HG02623 (cell line): ENCODE data around the gene TSPAN7.

Experiments used
- ATAC-seq: cut with Tn5 transposase; IDR thresholded peaks from one replicate; pipeline ENCODE4 v1.9.1; 2021; ENCODE audit warnings: moderate library complexity; ENCODE audit not compliant: unreplicated experiment

TSPAN7 gene

DNA sequence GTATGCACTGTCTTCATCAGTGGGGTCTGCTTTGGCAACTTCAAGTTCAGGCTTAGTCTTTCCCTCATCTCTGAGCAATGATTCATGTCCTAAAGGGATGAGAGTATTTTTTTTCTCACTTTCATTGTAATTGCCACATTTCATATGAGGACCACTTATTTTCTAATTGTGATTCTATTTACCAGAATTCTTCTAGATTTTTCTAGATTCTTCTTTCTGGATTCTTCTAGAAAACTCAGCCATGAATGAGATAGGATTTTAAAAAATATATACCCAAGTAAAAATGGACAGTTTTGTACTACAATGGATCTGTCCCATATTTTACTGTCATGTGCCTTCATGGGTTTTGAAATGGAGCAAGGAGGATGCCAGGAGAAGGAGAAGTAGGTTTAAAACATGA, 78.4 kb downstream of the TSPAN7 start:
- ATAC-seq = no peak

DNA sequence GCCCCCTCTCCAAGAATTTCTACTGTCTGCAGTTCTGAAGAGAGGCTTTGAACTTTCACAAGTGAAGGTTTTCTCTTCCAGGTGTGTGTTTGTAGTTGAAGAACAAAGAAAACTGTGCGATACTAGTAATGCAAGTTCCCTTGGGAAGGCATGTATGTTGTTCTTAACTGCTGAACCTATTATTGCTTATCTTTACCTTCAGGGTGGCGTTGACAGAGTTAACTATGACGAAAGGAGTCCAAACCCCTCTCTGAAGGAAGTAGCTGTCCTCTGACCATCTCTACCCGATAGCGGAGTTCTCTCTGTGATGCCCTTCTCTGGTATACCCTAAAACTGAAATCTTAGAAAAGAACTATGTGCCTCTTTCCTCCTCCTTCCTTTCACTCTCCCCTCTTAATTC, 79.9 kb downstream of the TSPAN7 start:
- ATAC-seq = no peak

DNA sequence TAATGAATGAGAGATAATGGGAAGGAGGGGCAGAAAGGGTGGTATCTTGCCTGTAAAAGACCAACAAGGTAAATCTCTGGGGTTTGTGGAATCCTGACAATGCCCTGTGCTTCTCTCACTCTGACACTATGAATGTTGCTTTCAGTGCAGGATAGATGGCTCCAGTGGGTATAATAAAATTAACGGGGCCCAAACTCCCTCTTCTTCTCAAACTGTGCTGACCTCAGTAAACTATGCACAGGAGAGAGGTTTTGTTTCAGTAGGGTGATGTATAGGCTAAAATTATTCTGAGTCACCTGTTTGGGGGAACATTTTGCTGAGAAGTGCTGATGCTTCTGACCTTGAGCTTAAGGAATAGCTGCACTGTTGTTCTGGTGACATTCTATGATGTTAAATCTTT, 82.6 kb downstream of the TSPAN7 start:
- ATAC-seq = no peak

DNA sequence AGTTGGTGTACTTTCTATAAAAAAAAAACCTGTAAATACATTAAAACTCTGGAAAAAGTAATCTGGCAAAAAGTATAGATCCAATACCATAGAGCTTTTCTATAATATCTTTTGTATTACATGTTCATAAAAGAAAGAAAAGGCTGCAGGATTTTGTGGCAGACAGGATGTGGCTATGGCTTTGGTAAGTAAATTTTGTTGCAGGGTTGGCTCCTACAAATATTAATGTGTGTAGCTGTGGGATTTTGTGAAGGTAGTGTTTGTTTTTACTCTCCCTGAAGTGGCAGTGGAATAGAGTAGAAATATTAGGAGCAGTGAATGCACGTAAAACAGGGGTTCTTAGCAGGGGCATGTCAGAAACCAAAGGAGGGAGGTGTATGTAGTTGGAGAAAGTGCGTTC, 84.8 kb downstream of the TSPAN7 start:
- no peak for ATAC-seq

DNA sequence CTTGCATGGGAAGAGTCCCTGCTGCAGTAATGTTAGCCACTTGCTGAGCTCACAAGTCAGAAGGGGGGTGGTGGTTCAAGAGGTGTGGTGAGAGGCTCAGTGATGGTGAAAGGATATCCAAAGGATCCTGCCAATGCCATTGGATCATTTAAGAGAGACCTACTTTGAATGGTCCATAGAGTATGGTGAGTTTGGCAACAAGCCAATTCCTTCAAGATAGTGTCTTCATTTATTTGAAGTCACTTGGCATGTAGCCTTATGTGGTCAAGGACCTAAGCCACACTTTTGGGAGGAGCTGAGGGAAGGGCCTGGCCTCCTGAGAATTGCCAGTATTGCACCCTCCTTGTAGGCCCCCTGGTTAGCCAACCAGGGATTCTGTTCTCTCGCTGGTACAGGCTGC, 87.9 kb downstream of the TSPAN7 start:
- ATAC-seq = no peak

DNA sequence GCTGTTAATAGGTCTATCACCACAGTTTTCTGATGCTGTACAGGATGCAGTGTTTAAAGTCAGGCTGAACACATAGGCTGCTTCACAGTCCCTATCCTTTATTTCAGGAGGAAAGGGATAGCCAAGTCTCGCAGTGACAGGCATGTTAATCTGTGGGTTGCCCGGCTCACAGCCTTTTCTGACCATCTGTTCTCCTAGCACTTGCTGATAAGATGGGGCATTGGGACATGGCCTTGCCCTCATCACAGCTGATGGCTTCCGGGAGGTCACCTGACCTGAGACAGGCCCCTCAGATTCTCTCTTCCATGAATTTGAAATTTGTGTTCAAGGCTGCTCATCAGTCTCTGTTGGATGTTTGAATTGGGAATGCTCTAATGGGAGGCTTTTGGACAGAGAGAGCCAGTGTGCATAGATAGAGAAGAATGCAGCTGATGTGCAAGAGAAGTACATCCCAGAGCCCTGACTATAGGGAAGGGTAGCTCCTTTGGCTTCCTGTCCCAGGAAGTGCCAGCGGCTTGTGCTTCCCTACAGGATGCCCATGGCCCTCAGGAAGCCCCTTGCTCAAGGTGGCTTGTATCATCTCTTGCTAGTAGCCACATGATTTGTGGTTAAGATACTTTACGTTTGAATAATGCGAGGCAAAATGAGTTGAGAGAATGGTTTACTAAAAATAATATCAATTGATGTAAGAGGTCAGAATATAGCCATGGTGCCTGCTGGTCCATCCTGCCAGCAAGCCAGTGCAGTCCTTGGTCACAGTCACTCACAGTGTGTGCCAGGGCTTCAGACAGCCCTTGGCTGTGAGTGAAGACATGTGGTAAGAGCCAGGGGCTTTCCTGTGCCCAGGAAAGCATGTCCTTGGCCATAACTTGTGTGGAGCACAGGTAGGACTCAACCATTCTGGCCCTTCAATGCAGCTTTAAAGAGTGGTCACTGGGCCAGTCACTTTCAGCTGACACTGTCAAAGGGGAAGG, 88.6 kb downstream of the TSPAN7 start:
- ATAC-seq = no peak

DNA sequence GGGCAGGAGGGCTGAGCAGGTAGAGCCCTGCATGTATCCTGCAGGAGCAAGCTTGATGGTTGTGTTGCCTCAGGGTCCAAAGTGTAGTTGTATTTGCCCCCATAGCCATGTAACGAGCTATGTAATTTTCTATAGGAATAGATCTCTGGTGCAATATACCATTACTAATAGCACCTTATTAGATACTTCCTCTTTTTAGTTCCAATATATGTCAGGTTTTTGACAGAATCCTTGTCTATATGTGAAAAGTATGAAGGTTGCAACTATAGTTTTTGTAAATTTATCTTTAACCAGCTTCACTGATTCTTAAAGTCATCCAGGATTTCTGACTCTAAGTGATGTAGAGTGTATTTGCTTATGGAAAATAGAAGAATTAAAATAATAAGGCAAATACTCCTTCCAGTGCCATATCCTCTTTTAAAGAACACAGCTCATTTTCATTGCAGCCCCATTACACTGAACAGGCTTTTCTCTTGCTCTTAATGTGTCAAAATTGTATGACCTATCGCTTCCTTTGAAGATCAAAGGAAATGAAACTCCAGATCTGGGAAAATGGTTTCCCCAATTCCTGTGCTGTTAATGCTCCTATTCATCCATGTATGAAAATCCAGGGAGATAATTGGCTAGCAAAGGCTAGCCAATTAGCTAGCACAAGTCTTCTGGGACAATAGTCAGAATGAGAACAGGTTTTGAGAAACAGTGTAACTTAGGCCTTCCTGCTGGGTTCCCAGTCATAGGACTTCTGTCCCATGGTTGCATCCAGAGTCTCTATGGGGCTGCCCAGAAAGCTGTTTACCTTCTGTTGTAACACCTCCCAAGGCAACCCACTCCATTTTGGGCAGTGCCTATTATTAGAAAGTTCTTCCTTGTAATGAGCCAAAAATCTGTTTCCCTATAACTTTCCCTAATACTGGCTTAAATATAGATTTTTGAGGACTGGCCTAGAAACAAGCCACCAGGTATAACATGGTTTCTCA, 90.6 kb downstream of the TSPAN7 start:
- no peak for ATAC-seq

DNA sequence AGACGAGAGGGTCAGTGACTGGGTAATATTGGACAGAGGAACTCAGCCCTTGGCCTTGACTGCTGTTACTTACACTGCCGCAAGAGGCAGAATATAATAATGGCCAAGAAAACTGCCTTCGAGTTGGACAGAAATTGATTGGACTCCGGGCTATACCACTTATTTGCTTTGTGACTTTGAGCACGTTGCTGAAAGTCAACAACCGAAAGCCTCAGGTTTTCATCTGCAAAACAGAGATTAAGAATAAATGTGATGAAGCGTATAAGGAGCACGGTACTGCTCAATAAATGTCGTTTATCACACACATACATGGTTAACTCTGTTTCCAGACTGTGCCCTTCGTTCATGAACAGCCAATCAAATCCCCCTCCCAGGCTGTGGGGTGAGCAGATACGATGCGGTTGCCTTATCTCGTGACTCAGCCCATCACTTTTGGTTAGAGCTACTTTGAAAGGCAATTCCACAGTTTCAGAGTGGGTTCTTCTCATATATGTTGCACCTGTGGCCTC, 91.6 kb downstream of the TSPAN7 start:
- no peak for ATAC-seq

DNA sequence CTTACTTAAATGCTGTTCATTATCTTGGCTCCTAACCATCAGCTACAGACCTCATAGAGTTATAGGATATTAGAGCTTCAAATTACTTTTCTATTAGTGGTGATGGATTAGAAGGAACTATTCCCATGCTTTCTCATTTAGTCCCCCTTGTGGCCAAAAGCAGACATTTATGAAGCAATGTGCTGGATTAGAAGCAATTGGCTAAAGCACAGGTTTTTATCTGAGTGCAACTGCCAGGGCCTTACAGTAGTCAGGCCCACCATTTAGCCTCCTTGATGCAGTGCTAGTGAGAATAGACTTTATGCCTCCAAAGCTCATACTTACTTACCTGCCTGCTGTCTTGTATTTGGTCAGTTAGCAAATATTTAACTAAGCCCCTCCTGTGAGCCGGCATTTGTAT, 93.0 kb downstream of the TSPAN7 start:
- no peak for ATAC-seq

DNA sequence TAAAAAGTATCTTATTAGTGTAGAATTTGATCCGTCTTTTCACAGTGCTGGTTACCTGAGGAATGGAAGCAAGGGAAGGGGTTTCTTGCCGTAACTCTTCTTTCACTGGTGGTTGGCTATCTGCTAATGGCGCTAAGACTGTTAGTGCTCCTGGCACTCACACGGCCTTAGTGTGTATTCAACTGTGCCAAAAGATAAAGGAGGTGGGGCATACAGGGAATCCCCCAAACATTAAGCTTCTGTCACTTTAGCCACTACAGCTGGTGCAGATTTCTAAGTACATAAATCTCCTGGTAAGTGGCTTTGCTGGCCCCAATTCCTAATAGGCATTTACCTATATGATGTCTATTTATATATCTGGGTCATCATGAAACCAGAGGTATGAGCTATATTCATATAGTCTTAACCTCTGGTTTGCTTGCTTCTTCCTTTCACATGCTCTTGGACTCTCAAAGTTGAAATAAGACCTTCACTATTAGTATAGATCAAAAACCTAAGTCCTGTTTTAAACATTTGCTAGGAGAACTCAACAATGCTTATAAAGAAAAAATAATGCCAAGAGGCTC, 95.1 kb downstream of the TSPAN7 start:
- no peak for ATAC-seq

DNA sequence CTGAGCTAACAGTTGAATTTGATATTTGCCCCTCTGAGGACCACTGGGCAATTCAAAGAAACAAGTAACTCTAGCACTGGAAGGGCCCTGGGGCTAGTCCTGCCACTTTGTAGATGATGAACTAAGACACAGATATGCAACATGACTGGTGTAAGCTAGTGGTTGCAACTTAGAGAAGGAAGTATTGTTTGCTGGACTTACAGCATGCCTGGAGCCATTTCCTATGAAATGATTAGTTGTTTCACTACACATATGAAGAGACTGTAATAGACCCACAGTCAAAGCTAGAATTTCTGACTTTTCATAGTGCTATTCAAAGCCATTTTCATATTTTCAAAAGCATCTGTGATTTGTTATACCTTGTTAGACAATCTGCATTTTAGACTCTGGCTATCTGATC, 96.2 kb downstream of the TSPAN7 start:
- no peak for ATAC-seq

DNA sequence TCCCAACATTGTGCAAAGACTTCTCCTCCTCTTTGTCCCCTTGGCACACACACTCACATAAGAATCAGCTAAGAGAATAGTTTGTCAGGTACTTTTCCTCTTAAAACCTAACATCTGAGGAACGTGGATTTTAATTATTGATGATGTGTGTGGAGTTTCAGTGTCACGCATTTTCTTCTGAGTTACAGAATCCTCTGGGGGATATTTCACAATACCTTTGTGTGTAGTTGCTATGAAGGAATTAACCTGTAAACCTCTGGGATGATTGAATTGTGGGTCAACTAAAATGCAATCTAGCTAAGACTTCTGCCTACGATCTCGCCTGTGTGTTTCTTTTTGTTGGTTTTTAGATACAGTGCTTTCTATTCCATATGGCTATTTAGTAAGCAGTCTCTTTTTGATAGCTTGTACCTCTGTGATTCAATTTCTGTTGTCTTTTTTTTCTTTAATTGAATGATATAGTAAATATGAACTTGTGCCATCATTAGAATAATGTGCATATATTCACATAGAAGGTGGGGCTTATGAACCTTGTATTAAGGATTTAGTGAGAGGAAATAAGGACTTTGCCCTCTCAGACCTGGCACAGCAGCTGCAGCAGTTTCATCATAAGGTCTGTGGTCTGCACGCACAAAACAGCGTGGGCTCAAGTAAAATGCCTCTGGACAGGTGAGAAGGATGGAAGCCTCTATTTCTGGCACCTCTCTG, 99.2 kb downstream of the TSPAN7 start:
- no peak for ATAC-seq

DNA sequence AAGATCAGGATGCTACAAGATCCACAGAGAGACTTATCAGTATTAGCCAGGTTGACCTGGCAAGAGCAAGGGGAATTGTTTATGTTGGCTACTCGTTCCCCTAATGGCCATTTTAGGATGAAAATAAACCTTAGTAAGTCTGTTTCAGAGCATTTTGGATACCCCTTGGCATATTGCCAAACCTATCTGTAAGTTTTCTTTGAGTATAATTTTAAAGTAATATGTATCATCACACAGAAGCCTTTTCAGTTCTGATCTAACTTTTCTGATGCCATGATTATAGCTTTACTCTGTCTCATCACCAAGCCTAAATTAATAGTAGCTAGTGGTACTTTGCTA, 99.7 kb downstream of the TSPAN7 start:
- no peak for ATAC-seq

DNA sequence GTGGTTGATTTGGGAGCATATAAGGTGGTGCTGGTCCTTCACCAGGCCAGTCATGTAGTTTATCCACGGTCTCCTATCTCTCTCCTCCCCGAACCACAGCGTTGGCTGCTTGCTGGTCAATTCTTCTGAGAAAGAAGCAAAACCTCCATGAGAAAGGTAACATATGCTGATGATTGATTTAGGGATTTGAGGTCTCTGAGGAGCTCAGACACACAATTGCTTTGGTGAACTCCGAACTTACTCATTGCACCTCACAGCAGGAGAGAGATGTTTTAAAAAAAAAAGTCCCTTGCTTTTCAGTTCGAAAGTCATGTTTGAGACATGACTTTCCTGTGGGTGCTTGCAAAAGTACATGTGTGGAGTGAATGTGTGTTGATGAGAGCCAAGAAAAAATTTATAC, 100.2 kb downstream of the TSPAN7 start:
- no peak for ATAC-seq

DNA sequence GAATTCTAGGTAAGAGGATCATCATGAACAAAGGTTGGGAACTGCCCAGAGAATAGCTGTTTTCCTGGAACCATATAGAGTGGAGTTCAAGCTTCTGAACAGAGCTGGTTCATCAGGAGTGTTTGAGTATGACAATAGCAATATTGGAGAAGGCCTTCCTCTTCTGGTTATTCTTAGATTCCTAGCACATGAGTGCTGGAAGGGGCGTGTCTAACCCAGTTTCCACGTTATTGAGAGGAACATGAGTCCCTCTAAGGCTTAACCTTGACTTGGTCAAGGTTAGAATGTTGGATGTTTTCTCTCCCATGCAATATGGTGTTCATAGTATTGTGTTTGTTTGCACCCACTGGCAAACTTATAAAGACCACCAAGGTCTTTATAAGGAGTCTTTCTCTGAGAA, 101.3 kb downstream of the TSPAN7 start:
- ATAC-seq = no peak

DNA sequence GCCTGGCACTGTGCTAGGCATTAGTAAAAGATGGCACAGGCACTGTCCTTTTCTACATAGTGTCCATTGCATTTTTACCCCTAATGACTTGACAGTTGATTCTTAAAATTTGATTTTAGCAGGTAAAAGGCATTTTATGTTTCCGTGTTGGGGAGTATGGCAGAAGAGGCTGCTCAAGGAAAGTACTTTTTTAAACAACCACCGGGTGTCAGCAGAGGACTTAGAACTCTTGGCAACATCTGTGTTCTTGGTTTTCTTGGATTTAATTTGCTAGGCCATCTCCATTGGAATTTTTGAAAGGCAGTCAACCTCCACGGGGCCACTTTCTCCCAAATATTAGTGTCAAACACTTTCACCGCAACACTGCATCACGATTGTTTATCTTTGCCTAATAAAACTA, 102.9 kb downstream of the TSPAN7 start:
- no peak for ATAC-seq

DNA sequence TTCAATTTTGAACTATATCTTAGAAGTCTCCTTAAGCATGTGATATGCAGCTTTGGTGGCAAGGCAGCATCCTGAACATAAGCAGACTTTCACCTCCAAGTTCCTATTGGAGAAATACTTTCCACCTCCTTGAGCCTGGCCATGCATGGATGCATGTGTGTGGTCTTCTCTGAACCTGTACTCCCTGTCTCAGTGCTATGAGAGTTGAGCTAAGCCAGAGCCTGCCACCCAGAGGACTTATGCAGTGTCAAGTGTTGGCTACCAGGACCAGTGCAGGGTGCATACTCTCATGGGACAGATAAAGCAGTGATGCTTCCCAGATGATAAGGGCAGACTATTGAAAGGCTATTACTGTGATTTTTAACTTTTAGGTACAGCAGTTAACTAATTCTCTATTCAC, 105.6 kb downstream of the TSPAN7 start:
- no peak for ATAC-seq

DNA sequence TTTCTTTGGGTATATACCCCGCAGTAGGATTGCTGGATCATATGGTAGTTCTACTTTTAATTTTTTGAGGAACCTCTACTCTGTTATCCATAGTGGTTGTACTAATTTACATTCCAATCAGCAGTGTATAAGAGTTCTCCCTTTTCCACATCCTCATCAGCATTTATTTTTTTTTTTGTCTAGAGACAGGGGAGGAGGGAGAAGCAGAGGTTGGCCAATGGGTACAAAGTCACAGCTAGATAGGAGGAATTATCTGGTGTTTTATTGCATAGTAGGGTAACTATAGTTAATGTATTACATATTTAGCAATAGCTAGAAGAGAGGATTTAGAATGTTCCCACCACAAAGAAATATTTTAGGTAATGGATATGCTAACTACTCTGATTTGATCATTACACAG, 107.4 kb downstream of the TSPAN7 start:
- no peak for ATAC-seq

DNA sequence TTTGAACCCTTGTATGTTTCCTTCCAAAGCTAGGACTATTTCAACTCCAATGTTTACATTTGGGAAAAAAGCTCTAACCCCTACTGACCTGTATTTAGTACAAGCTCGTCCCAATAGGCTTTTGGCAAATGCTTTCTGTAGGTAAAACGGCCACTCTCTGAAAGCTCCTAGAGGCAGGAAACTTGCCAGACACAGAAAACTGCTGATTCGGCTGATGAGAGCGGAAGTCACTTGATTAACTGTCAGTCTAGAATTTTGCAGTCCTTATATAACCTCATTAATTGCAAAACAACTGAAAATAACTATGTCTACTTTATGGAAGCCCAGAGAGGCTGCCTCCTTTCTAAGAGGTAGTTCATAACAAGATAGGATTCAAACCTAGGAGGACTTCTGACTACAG, 108.1 kb downstream of the TSPAN7 start:
- ATAC-seq = no peak

DNA sequence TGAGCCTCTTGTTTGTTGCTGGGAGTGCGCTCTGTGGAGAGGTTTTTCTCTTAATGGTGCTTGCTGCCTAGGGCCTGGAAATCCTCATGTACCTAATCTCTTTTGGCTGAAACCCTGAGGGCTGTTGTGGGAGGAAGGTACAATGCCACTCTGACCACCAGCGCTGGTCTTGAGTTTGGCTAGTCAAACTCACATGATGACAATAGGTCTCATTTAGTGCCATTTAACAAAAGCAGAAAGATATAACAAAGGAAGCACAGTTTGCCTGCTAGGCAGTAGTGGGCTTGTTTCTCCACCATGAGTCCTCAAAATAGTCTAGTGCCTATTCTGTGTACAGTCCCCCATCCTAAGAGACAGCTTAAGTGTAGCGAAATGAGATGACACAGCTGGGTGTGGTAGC, 111.3 kb downstream of the TSPAN7 start:
- no peak for ATAC-seq

DNA sequence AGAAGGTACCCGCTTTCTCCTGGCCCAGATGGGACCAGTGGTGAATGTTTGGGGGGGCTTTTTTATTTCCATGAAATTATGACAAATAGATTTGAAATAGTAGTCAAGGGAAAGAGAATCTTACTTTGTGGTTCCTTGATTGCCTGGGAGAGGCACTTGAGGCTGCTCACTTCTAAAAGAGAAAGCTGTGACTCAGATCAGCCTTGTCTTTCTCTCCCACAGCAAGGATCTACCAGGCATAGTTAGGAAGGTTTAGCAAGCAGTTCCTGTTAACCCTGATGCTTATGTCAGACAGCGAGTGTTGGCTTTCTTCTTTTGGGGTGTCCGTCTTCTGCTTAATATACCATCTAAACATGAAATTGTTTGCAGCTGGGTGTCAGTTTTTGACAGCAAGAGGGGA, 114.5 kb downstream of the TSPAN7 start:
- no peak for ATAC-seq
